HepG2 (cell line): ENCODE results near the gene PMEL. TPM values are rescaled to one million over a fixed set of nuclear protein-coding genes. Genes with fewer than 3 reads are reported as not detected.

ENCODE experiments used
- BCLAF1 ChIP-seq: fragments of 450-650 bp; IDR thresholded peaks from 2 replicates; pipeline ENCODE4 v1.6.1; 2017; ENCODE audit warnings: mild to moderate bottlenecking
- CREB3 ChIP-seq: sonication (generic); formaldehyde crosslinking; IDR thresholded peaks from 2 replicates; pipeline ENCODE4 v1.5.0; 2020; ENCODE audit warnings: missing genetic modification reagents
- GLI4 ChIP-seq: sonication (generic); formaldehyde crosslinking; IDR thresholded peaks from 2 replicates; pipeline ENCODE4 v1.5.1; 2020; ENCODE audit warnings: missing genetic modification reagents, mild to moderate bottlenecking, moderate library complexity, borderline replicate concordance
- HMG20B ChIP-seq: conservative IDR thresholded peaks from 2 replicates; pipeline ENCODE4 v1.6.1; 2016; ENCODE audit warnings: missing genetic modification reagents, missing compliant biosample characterization
- HNF4A ChIP-seq: sonication (generic); formaldehyde crosslinking; IDR thresholded peaks from 2 replicates; pipeline ENCODE4 v1.4.0; 2020; ENCODE audit warnings: missing genetic modification reagents
- JARID2 ChIP-seq: sonication (generic); formaldehyde crosslinking; IDR thresholded peaks from 2 replicates; pipeline ENCODE4 v1.8.1; 2023; ENCODE audit warnings: missing genetic modification reagents, inconsistent platforms; ENCODE audit not compliant: insufficient replicate concordance
- KDM1A ChIP-seq: IDR thresholded peaks from 2 replicates; pipeline ENCODE4 v1.6.1; 2016; ENCODE audit warnings: missing compliant biosample characterization
- KIAA2018 ChIP-seq: sonication (generic); formaldehyde crosslinking; IDR thresholded peaks from 2 replicates; pipeline ENCODE4 v1.5.0; 2020; ENCODE audit warnings: mild to moderate bottlenecking, missing genetic modification reagents, borderline replicate concordance
- PHB2 ChIP-seq: fragments of 450-650 bp; IDR thresholded peaks from 2 replicates; pipeline ENCODE4 v1.6.1; 2018; ENCODE audit not compliant: partially characterized antibody
- TCF7L2 ChIP-seq: IDR thresholded peaks from 2 replicates; pipeline ENCODE4 v1.6.1; 2011; ENCODE audit warnings: mild to moderate bottlenecking, low read depth, low read length, moderate library complexity
- TMF1 ChIP-seq: sonication (generic); formaldehyde crosslinking; IDR thresholded peaks from 2 replicates; pipeline ENCODE4 v1.8.1; 2022; ENCODE audit warnings: low read depth, missing genetic modification reagents
- ZNF225 ChIP-seq: sonication (generic); formaldehyde crosslinking; IDR thresholded peaks from 2 replicates; pipeline ENCODE4 v1.4.0; 2020; ENCODE audit warnings: mild to moderate bottlenecking, missing genetic modification reagents
- ZNF274 ChIP-seq: sonication (generic); formaldehyde crosslinking; IDR thresholded peaks from 2 replicates; pipeline ENCODE4 v1.5.1; 2020; ENCODE audit warnings: mild to moderate bottlenecking, missing genetic modification reagents
- ZNF383 ChIP-seq: sonication (generic); formaldehyde crosslinking; IDR thresholded peaks from 2 replicates; pipeline ENCODE4 v1.4.0; 2020; ENCODE audit warnings: missing genetic modification reagents, mild to moderate bottlenecking, borderline replicate concordance
- ZNF460 ChIP-seq: sonication (generic); formaldehyde crosslinking; IDR thresholded peaks from 2 replicates; pipeline ENCODE4 v1.5.1; 2020; ENCODE audit warnings: missing genetic modification reagents, mild to moderate bottlenecking, borderline replicate concordance
- ZNF589 ChIP-seq: sonication (generic); formaldehyde crosslinking; conservative IDR thresholded peaks from 2 replicates; pipeline ENCODE4 v1.8.0; 2022; ENCODE audit warnings: mild to moderate bottlenecking, moderate library complexity, missing genetic modification reagents
- ZSCAN30 ChIP-seq: sonication (generic); formaldehyde crosslinking; IDR thresholded peaks from 2 replicates; pipeline ENCODE4 v1.5.0; 2020; ENCODE audit warnings: mild to moderate bottlenecking, missing genetic modification reagents
- polyA plus RNA-seq, 8 experiments: library from polyadenylated mRNA; depleted of rRNA in 3 of 8; stranded (reverse) in 7 of 8; unstranded in 1 of 8; fragments of >200 nt; fragmentation: Illumina TruSeq in 4 of 8; extraction: Trizol in 4 of 8; gene quantifications; 2 replicates each; pipeline versions ENCODE4 v1.2.1 to v1.2.3, GENCODE V29; 2011 to 2016; ENCODE audit warnings: low read depth in 4 of 8, missing spikeins in 1 of 8, mixed read lengths in 1 of 8; ENCODE audit not compliant: insufficient read depth in 1 of 8
- total RNA-seq, 5 experiments: library from RNA; depleted of rRNA; stranded (reverse); fragments of >200 nt; fragmentation: Illumina TruSeq; extraction: Trizol; gene quantifications; 2 replicates each; pipeline ENCODE4 v1.2.3, GENCODE V29; 2016; ENCODE audit warnings: low read depth in 1 of 5

The PMEL gene
- total and polyA plus RNA-seq, 2 of the 13 experiments (the other 11 are each of a cell fraction or from before 2014, with no cell fraction given): 0.49 to 3.3 TPM

- TF ChIP-seq TMF1 (no peak), HNF4A (CRISPR knock-in tag) (no peak; the same call in 1 of the 2 replicates), BCLAF1 (no peak), ZNF460 (CRISPR knock-in tag) (no peak; the same call in 1 of the 2 replicates), ZSCAN30 (CRISPR knock-in tag) (no peak; the same call in 1 of the 2 replicates), PHB2 (no peak), KDM1A (CRISPR knock-in tag) (no peak), HMG20B (CRISPR knock-in tag) (no peak), CREB3 (CRISPR knock-in tag) (no peak), JARID2 (CRISPR knock-in tag) (no peak), ZNF225 (CRISPR knock-in tag) (no peak), ZNF383 (CRISPR knock-in tag) (no peak), ZNF274 (CRISPR knock-in tag) (peak; percentile 85), KIAA2018 (CRISPR knock-in tag) (0 out of 2 replicates have a peak, but pooled peaks have one; percentile 83), GLI4 (CRISPR knock-in tag) (peak; percentile 66; the same call in 1 of the 2 replicates), ZNF589 (CRISPR knock-in tag) (no peak), TCF7L2 (no peak)
Observed at GRCh38 chr12:55927588-55928502, 38.0 kb downstream of the PMEL start, which contains the start of gene PYM1 (continued).
